DMS 273 (cell line): ENCODE results near the gene CAB39.
A peak's percentile ranks its signal among the peaks of the same experiment; 100 is the strongest.
"Not testable (repeated sequence)": the region's sequence is repeated elsewhere in the genome, so short reads cannot be mapped to it uniquely, and the experiment has no call there.

Experiments
- DNase-seq: peaks from one replicate; lab custom pipeline; 2025; ENCODE audit not compliant: unreplicated experiment; lab: John Stamatoyannopoulos, UW

CAB39 gene

GRCh38 chr2:230713331-230714135 is 891 bp downstream of the CAB39 start:
- DNase-seq: peak; percentile 62

DNA sequence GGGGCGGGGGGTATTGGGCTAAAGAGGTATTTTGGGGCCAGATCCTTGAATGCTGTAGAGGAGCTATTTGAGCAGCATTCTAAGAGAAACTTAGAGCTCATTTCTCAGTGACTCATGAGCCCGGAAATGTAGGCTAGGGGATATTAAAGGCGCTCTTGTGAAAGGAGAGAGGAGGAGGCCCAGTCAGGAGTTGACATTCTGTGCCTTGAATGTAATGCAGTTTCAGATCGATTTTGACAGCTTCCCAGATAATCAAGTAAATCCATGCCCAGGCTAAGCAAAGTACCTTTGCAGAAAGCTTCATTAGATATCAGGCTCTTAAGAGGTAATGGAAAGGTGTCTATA is 1.5 kb downstream of the CAB39 start:
- peak; percentile 46 for DNase-seq

DNA sequence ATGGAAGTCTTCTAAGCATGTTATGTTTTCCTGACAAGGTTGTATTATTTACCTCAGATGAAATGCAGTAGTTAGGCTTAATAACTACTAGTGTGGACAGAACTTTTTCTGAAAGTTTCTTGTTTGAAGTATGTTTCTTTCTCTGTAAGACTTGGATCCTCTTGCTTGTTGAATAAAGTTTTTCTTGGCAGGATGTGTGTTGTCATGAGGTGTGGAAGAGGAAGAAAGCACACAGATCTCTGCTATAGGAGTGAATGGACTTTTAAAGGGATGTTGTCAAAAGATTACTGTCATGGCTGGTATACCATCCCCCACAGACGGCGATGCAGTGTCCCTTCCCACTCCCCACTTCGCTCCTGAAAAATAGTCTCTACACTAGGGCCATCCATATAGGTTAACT is 2.6 kb downstream of the CAB39 start:
- no peak for DNase-seq

DNA sequence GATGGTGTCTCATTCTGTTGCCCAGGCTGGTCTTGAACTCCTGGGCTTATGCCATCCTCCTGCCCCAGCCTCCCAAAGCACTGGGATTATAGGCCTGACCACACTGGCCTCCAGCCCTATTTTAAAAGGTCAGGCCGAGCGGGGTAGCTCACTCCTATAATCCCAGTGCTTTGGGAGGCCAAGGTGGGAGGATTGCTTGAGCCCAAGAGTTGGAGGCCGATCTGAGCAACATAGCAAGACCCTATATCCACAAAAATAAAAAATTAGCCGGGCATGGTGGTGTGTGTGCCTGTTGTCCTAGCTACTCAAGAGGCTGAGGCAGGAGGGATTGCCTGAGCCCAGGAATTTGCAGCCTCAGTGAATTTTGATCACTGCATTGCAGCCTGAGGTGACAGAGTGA is 3.9 kb downstream of the CAB39 start:
- DNase-seq: no peak

DNA sequence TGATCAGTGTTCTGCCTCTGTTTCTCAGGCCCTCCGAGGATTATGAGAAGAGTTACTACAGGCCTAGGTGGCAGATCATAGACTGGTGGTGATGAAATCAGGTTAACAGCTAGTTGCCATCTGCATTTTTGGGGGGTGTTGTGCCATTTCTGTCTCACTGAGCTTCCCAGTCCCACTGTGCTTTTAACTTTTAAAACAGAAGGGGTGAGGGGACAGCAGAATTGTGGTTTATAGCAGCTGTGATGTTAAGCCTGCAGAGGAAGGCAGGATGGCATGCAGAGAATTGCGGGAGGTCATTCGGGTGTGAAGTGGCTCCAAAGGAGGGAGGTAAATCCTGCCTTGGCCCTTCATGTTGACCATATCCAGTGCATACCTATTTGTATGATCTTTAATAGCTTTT is 5.0 kb downstream of the CAB39 start:
- no peak for DNase-seq

GRCh38 chr2:230719340-230719739 is 6.7 kb downstream of the CAB39 start:
- no peak for DNase-seq

- DNase-seq: no peak
Observed at GRCh38 chr2:230721712-230722111, 9.1 kb downstream of the CAB39 start.

DNA sequence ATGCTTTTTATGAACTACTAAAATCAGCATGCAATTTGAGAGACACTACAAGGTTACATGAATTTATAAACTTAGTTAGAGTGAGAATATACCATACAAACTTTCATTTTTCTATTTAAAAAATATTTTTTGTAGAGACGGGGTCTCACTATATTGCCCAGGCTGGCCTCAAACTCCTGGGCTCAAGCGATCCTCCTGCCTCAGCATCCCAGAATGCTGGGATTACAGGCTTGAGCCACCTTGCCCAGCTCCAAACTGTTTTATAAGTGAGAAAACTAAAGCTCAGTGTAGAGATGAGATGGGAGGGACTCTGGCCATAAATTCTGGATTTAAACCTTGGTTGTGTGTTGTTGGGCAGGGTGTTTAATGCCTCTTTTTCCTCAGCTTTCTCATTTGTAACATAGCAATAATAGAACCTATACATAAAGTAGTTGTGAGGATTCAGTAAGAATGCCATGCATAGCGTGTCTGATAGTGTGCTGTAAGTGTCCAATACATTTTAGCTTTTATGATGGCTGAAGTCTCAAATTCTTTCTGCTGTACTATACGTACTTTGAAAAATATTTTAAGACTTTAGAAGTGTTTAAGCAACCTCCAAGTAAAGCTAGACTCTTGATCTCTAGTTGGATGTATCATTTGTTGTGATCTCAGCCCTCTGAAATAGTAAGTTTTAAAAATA is 9.7 kb downstream of the CAB39 start:
- no peak for DNase-seq

- DNase-seq: no peak
Observed at GRCh38 chr2:230723363-230723762, 10.7 kb downstream of the CAB39 start.

DNA sequence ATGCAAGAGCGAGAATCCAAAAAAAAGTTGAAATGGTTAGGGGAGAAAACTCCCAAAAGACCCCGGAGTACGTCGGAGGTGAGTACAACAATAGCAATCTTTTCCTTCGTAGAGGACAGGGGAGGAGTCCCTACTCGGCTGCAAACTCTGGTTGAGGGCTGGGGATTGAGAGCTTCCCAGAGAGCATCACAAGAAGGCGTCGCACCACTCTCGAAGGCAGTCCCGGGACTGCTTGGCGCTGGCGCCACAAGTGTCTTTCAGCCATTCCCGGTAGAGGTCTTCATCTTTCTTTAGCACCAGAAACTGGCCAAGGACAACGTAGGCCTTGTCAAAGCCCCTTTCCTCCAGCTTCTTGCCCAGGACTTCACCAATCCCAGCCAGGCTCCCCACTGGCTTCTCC is 12.3 kb downstream of the CAB39 start:
- DNase-seq: not testable (repeated sequence)

GRCh38 chr2:230731512-230731911 is 18.9 kb downstream of the CAB39 start:
- DNase-seq: no peak

DNA sequence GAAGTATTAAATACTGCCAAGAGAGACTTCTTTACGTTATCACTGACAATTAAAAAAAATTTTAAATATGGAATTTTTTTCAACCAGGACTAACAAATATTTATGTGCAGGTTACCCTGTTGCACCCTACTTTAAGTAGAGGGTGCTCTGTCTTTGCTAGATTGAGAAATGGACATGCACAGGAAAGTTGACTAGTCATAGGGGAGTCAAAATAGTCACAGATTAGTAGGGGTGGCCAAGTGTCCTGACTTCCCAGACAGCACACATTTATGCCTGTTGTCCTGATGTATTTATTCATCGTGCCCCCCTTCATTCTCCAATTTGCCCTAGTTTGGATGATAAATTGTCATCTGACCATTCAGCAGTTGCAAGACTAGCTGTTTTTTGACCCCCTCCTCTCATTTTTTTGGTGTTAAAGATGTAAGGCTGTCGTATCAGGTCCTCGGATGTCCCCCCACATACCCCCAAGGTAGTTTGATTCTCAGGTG is 20.3 kb downstream of the CAB39 start:
- no peak for DNase-seq

DNA sequence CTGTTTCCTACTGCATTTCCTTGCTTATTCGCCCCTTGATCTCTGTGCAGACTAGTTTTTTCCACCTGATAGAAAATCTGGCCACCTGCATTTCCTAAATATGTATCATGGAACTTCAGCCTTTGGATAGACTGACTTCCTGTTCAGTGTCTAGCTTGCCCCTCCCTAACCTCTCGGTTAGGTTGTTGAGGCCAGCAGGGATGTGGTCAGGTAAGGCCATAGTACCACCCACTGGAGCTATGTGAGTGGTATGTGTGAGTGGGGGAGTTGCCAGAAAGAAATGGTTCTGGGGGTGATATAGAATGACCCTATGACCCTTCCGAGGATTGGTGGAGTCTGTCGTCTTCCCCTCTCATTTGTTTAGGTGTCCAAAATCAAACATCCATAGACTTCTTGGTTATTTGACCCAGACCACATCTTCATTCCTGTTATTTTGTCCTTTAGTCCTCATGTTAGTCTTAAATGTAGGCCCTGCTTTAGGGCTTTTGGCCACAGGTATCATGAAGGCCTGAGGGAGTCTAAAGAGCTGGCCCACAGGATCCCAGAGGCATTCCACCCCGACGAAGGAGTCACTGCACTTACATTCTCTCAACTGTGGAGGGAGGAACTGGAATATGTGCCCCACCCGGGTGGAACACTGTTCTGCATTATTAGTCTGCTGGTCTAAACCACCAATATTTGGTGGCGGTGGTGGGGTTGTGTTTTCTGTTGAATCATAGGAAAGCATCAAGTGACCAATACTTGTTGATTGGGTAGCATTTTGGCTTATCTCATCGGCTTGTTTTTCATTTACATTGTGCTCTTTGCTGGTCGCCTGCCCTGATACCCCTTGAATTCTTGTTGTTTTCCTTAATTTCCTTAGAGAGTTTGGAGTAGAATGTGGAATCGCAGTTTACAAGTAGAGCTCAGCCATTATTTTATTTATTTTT is 21.9 kb downstream of the CAB39 start:
- no peak for DNase-seq

- no peak for DNase-seq
Observed at GRCh38 chr2:230735884-230736283, 23.2 kb downstream of the CAB39 start.

- no peak for DNase-seq
Observed at GRCh38 chr2:230737300-230737699, 24.7 kb downstream of the CAB39 start.

DNA sequence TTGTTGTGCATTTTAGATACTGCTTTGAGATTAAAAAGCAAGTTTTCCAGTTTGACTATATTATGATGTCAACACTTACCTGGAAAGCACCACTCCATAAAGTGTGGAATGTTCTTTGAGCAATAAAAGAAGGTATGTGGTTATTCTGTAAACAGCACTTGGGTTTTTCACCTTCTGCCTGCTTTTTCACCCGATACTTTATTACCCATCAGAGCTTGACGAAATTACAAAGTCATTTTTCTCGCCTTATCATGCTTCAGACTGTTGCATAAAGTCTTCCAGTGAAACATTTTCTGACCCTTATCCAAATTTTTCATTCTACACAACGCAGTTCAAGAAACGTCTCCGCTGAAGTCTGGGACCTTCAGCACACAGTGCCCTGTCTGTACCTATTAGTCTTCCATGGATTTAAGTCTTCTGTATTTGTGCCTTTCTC is 25.2 kb downstream of the CAB39 start:
- no peak for DNase-seq

DNA sequence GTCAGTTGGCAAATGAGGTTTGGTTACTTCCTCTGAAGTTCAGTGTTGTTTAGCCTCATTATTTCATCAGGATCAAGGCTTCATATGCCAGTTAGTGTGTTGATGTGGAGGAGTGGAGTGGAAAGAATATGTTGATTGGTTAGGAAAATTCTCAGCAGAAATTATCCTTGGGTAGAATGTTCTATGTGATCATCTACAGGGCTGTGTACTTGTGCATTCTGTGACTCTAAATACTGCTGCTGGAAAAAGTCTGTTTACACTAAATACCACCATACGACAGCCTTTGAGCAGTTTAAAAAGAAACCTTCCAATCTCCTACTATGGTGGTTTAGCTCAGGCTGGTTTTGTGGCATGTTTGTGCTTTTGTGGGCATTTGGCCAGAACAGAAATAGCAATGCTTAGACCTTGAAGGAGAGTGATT is 25.8 kb downstream of the CAB39 start:
- DNase-seq: no peak

DNA sequence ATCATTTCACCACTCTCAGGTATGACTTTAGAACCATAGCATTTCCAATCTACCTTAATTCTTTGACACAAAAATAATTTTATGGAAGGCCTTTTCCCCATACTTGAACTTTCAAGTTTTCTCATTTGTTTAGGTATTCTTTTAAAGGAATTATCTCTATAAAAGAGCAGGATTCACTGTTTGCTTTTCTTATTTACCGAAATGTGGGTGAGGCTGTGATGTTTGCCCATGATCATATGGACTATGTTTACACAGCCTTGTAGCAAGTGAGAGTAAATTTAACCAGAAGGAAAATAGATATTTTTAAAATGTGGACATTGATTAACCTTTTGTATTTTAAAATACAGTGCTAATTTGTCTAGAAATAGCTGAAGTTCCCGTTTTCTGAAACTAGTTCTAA is 26.3 kb downstream of the CAB39 start:
- DNase-seq: no peak

DNA sequence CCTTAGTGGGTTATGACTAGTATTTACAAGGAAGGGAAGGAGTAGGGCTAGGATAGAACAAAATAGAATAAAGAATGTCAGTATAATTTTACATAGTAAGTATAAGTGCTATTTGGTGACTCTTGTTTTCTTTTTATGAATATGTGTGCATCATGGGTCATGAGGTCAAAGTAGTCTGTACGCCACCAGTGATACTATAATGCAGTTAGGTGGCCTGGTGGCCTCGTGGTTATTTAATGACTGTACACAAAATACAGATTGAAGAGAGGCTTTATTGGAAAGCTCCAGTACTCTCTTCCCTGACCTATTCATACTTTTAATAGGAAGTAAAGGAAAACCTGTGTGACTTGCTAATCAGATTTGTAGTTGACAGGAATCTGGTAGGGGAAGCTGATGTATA is 27.3 kb downstream of the CAB39 start:
- DNase-seq: no peak

DNA sequence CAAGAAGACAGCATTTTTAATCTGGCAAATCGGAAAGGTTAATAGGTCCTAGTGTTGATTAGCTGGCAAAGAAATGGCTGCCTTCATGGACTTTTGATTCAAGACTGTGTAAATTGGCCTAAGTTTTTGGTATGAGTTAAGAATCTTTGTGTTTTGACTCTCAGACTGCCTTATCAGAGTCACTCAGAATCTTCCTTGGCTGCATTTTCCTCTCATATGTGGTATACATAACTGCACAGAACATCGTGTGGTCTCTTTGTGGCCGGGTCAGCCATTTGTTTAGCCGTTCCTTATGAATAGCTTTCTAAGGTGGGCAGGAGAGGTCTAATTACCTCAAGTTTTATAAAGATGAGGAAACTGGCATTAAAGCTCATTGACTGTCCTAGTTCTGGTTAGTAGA is 30.1 kb downstream of the CAB39 start:
- no peak for DNase-seq

- DNase-seq: no peak
Observed at GRCh38 chr2:230746213-230746612, 33.6 kb downstream of the CAB39 start.
